DOHH2 (cell line): ENCODE data around the gene CACNA1E.

ENCODE experiments used
- H3F3A ChIP-seq: fragments of 200-600 bp; sonication (generic), shearing (Covaris generic); 2 replicates; pipeline ENCODE4 v1.6.0; 2016; ENCODE audit warnings: antibody characterized with exemption, mild to moderate bottlenecking; ENCODE audit not compliant: control insufficient read depth, insufficient read depth
- H3K27ac ChIP-seq: fragments of 200-600 bp; sonication (generic); 2 replicates; pipeline ENCODE4 v1.5.1; 2014; ENCODE audit warnings: low read depth, mild to moderate bottlenecking, low read length, moderate library complexity
- H3K27me3 ChIP-seq: fragments of 200-600 bp; sonication (generic); 2 replicates; pipeline ENCODE4 v1.6.1; 2014; ENCODE audit warnings: mild to moderate bottlenecking, low read length, mixed read lengths; ENCODE audit not compliant: control insufficient read depth
- H3K36me3 ChIP-seq: fragments of 200-600 bp; sonication (generic); 2 replicates; pipeline ENCODE4 v1.6.1; 2014; ENCODE audit warnings: mild to moderate bottlenecking, low read length, moderate library complexity, mixed read lengths; ENCODE audit not compliant: control insufficient read depth
- H3K4me1 ChIP-seq: fragments of 200-600 bp; sonication (generic); 2 replicates; pipeline ENCODE4 v1.6.1; 2014; ENCODE audit warnings: mild to moderate bottlenecking, low read length, mixed read lengths; ENCODE audit not compliant: control insufficient read depth
- H3K4me2 ChIP-seq: fragments of 200-600 bp; sonication (generic); 2 replicates; pipeline ENCODE4 v1.6.0; 2014; ENCODE audit warnings: mild to moderate bottlenecking, low read length, moderate library complexity
- H3K4me3 ChIP-seq: fragments of 200-600 bp; sonication (generic); 2 replicates; pipeline ENCODE4 v1.5.1; 2014; ENCODE audit warnings: mild to moderate bottlenecking, low read length, mixed read lengths
- H3K79me2 ChIP-seq: fragments of 200-600 bp; sonication (generic); 2 replicates; pipeline ENCODE4 v1.6.1; 2014; ENCODE audit warnings: mild to moderate bottlenecking, low read length, mixed read lengths; ENCODE audit not compliant: control insufficient read depth
- H3K9me2 ChIP-seq: fragments of 200-600 bp; sonication (generic); replicated peaks from 2 replicates; pipeline ENCODE4 v1.6.1; 2014; ENCODE audit warnings: mild to moderate bottlenecking, low read length, mixed read lengths; ENCODE audit not compliant: control insufficient read depth
- H3K9me3 ChIP-seq: fragments of 200-600 bp; sonication (generic); 2 replicates; pipeline ENCODE4 v1.6.1; 2014; ENCODE audit warnings: antibody characterized with exemption, low read length, mixed read lengths; ENCODE audit not compliant: control insufficient read depth, insufficient read depth
- H4K20me1 ChIP-seq: fragments of 200-600 bp; sonication (generic); 2 replicates; pipeline ENCODE4 v1.6.0; 2014; ENCODE audit warnings: low read depth, mild to moderate bottlenecking, antibody characterized with exemption, low read length, moderate library complexity; ENCODE audit not compliant: control insufficient read depth, insufficient read depth
- EZH2phosphoT487 ChIP-seq: fragments of 200-600 bp; sonication (generic); IDR thresholded peaks from 2 replicates; pipeline ENCODE4 v1.6.1; 2017; ENCODE audit warnings: borderline replicate concordance, mild to moderate bottlenecking, antibody characterized with exemption, low read length, moderate library complexity, mixed read lengths
- TF ChIP-seq, protein P1 (sequence below): fragments of 200-600 bp; sonication (generic); IDR thresholded peaks from one replicate; pipeline ENCODE4 v1.5.1; 2014; ENCODE audit warnings: antibody characterized with exemption, mild to moderate bottlenecking, low read depth, low read length; ENCODE audit not compliant: poor library complexity, severe bottlenecking

CACNA1E gene

GRCh38 chr1:181685211-181685610 is 201.9 kb downstream of the CACNA1E start:
- Histone ChIP-seq H3K4me3 (no peak overlapping the region), H3K4me1 (no peaks in the 10 kb centered on the region), H3K27ac (no peak overlapping the region), H3K9me2 (no peaks in the 10 kb centered on the region), H3K4me2 (no peak overlapping the region), H4K20me1 (no peaks in the 10 kb centered on the region), H3K36me3 (no peaks in the 10 kb centered on the region), H3K79me2 (no peaks in the 10 kb centered on the region), H3F3A (no peaks in the 10 kb centered on the region), H3K27me3 (no peaks in the 10 kb centered on the region), H3K9me3 (no peaks in the 10 kb centered on the region)
- TF ChIP-seq EZH2phosphoT487: no peak
- TF ChIP-seq, protein P1, sequence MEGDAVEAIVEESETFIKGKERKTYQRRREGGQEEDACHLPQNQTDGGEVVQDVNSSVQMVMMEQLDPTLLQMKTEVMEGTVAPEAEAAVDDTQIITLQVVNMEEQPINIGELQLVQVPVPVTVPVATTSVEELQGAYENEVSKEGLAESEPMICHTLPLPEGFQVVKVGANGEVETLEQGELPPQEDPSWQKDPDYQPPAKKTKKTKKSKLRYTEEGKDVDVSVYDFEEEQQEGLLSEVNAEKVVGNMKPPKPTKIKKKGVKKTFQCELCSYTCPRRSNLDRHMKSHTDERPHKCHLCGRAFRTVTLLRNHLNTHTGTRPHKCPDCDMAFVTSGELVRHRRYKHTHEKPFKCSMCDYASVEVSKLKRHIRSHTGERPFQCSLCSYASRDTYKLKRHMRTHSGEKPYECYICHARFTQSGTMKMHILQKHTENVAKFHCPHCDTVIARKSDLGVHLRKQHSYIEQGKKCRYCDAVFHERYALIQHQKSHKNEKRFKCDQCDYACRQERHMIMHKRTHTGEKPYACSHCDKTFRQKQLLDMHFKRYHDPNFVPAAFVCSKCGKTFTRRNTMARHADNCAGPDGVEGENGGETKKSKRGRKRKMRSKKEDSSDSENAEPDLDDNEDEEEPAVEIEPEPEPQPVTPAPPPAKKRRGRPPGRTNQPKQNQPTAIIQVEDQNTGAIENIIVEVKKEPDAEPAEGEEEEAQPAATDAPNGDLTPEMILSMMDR: no peak

- TF ChIP-seq, protein P1: no peak
- TF ChIP-seq EZH2phosphoT487: no peak
- Histone ChIP-seq H3K4me2 (no peak overlapping the region), H4K20me1 (no peaks in the 10 kb centered on the region), H3K9me3 (no peaks in the 10 kb centered on the region), H3K27ac (no peak overlapping the region), H3K36me3 (no peaks in the 10 kb centered on the region), H3K4me3 (no peak overlapping the region), H3K79me2 (no peaks in the 10 kb centered on the region), H3K4me1 (no peaks in the 10 kb centered on the region), H3K27me3 (no peaks in the 10 kb centered on the region), H3K9me2 (no peaks in the 10 kb centered on the region), H3F3A (no peaks in the 10 kb centered on the region)
These were observed 218.6 kb downstream of the CACNA1E start for GRCh38 chr1:181701891-181702290.

DNA sequence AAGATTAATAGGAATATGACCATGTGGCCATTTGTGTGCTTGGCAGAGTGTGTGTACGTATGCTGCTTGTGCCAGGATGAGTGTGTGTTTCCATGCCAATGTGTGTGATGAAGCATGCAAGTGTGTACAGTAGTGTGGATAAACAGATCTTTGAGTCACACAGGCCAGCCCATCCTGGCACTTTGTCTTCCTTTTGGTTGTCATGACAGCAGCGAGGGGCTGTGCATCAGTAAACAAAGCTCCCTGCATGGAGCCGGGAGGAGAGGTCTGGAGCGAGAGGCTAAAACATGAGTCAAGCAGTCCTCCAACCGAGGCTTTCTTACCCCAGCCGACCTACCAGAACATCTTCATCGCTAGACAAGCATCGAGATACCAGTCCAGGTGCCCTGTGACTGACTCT is 221.2 kb downstream of the CACNA1E start:
- Histone ChIP-seq H3K27ac (no peak overlapping the region), H3K9me3 (no peaks in the 10 kb centered on the region), H3K27me3 (no peaks in the 10 kb centered on the region), H3K79me2 (no peaks in the 10 kb centered on the region), H3K4me2 (no peak overlapping the region), H3K9me2 (no peaks in the 10 kb centered on the region), H3K4me1 (no peaks in the 10 kb centered on the region), H3F3A (no peaks in the 10 kb centered on the region), H3K36me3 (no peaks in the 10 kb centered on the region), H3K4me3 (no peak overlapping the region), H4K20me1 (no peaks in the 10 kb centered on the region)
- TF ChIP-seq, protein P1: no peak
- no peak for TF ChIP-seq EZH2phosphoT487

- Histone ChIP-seq H4K20me1 (no peaks in the 10 kb centered on the region), H3F3A (no peaks in the 10 kb centered on the region), H3K27ac (no peak overlapping the region), H3K27me3 (no peaks in the 10 kb centered on the region), H3K4me2 (no peak overlapping the region), H3K4me3 (no peak overlapping the region), H3K4me1 (no peaks in the 10 kb centered on the region), H3K9me2 (no peaks in the 10 kb centered on the region), H3K79me2 (no peaks in the 10 kb centered on the region), H3K9me3 (no peaks in the 10 kb centered on the region), H3K36me3 (no peaks in the 10 kb centered on the region)
- no peak for TF ChIP-seq EZH2phosphoT487
- TF ChIP-seq, protein P1: no peak
These were observed 228.5 kb downstream of the CACNA1E start for GRCh38 chr1:181711820-181712219.
